ENCODE results near the gene TMEM245.

- TF ChIP-seq CTCF (IDR thresholded peaks at IDR 0.05) (no peak), EZH2 (IDR thresholded peaks at IDR 0.05) (peak; percentile 35), EZH2phosphoT487 (IDR thresholded peaks at IDR 0.05) (peak; percentile 9)
These were observed 47.2 kb upstream of the TMEM245 start, which contains the start of gene FRRS1L for GRCh38 chr9:109166771-109167601.
